Sigmoid colon (tissue), 7 donors: Measurements from ENCODE around the gene COBL. TPM values are rescaled to one million over a fixed set of nuclear protein-coding genes. Genes with fewer than 3 reads are reported as not detected.

ENCODE experiments used
- DNase-seq: peaks from one replicate; pipeline ENCODE4 v3.0.0-alpha.2; 2019
- H3K27ac ChIP-seq, 4 donors: fragments of 200-600 bp; sonication (generic); one replicate each; pipeline ENCODE4 v1.5.1; 2016 to 2019; ENCODE audit warnings: mild to moderate bottlenecking in 1 of 4
- H3K27me3 ChIP-seq, 3 donors: fragments of 200-600 bp; sonication (generic); one replicate each; pipeline ENCODE4 v1.5.1; 2019; ENCODE audit warnings: mild to moderate bottlenecking in 1 of 3
- H3K36me3 ChIP-seq, 4 donors: fragments of 200-600 bp; sonication (generic); one replicate each; pipeline ENCODE4 v1.5.1; 2016 to 2019
- H3K4me1 ChIP-seq, 4 donors: fragments of 200-600 bp; sonication (generic); one replicate each; pipeline ENCODE4 v1.5.1; 2017 to 2019
- H3K4me3 ChIP-seq, 4 donors: fragments of 200-600 bp; sonication (generic); one replicate each; pipeline ENCODE4 v1.5.1; 2017 to 2019; ENCODE audit warnings: mild to moderate bottlenecking in 2 of 4, moderate library complexity in 1 of 4
- H3K9me3 ChIP-seq, 4 donors: fragments of 200-600 bp in 3 of 4; sonication (generic) in 3 of 4; one replicate each; pipeline versions ENCODE4 v1.5.1 to v1.6.1; 2013 to 2019
- EP300 ChIP-seq, 4 donors: sonication (generic); formaldehyde crosslinking; IDR thresholded peaks; one replicate each; pipeline ENCODE4 v1.6.1; 2017; ENCODE audit warnings: antibody characterized with exemption in 4 of 4
- POLR2A ChIP-seq, 2 donors: fragments of 450-650 bp; IDR thresholded peaks; one replicate each; pipeline ENCODE4 v1.6.1; 2016; ENCODE audit warnings: antibody characterized with exemption in 2 of 2, mild to moderate bottlenecking in 2 of 2, moderate library complexity in 2 of 2
- POLR2AphosphoS5 ChIP-seq, 4 donors: sonication (generic); formaldehyde crosslinking; IDR thresholded peaks; one replicate each; pipeline ENCODE4 v1.6.1; 2017; ENCODE audit warnings: antibody characterized with exemption in 4 of 4
- WGBS, 2 donors: extraction: QIAGEN DNeasy Blood & Tissue Kit; methylation state at CpG; one replicate each; pipeline ENCODE4 v1.1.7; 2013; 5-methylcytosine and 5-hydroxymethylcytosine counted together
- intact Hi-C: fragments of 100-400 bp; cut with DNase I; formaldehyde crosslinking; loops from one replicate; pipeline ENCODE4 v1.15.1; 2023
- polyA plus RNA-seq, 3 donors: library from polyadenylated mRNA; stranded (reverse); fragments of 200-250 nt; gene quantifications; one replicate each; pipeline ENCODE4 v1.2.3, GENCODE V29; 2013
- total RNA-seq, 4 donors: library from RNA; depleted of rRNA; stranded (reverse); fragments of >200 nt; gene quantifications; one replicate each; pipeline ENCODE4 v1.1.0, GENCODE V29; 2016
- TF ChIP-seq, protein P1 (sequence below), 4 experiments: fragments of 450-650 bp in 3 of 4; fragments of 200-600 bp in 1 of 4; IDR thresholded peaks; one replicate each; pipeline ENCODE4 v1.5.1; 2016 to 2019; ENCODE audit warnings: antibody characterized with exemption in 4 of 4, mild to moderate bottlenecking in 3 of 4, moderate library complexity in 2 of 4
- donor health status: healthy with polysubstance abuse.
- donor health status: Bipolar disorder and iron deficiency.
- donor health status: healthy.

Gene COBL
- total and polyA plus RNA-seq, 7 donors = 3.0 to 27.6 (median 10.0) TPM

DNA sequence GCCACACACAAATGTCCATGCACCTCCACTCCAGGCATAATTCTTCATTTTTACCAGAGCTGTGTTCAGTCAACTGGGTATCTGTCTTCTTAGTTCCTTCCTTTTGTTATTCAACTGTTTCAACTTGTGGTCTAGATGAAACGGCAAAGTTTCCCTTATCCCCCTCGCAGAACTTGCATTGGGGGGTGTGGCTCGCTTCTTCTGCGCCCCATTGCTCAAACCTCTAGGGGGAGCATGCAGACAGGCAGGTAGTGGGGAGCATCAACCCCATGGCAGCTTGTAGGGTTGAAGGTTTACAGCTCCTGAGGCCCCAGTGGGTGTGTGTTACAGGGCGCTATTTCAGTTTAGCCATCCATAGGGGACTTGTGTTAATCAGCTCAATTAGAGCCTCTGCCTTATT is 38.3 kb upstream of the COBL start:
- DNase-seq = no peak
- Histone ChIP-seq H3K4me1 (peaks cover 0 to 7% (median 0%) of the 10 kb centered on the region in 4 donors), H3K9me3 (no peaks in the 10 kb centered on the region), H3K36me3 (no peaks in the 10 kb centered on the region), H3K27me3 (no peaks in the 10 kb centered on the region), H3K4me3 (no peak overlapping the region), H3K27ac (no peak overlapping the region)
- intact Hi-C loops = no loop called here
- TF ChIP-seq POLR2AphosphoS5 (IDR thresholded peaks at IDR 0.05) = no peak
- 71 to 91% methylated on average over 5 of the region's 5 CpGs for WGBS, 2 donors

DNA sequence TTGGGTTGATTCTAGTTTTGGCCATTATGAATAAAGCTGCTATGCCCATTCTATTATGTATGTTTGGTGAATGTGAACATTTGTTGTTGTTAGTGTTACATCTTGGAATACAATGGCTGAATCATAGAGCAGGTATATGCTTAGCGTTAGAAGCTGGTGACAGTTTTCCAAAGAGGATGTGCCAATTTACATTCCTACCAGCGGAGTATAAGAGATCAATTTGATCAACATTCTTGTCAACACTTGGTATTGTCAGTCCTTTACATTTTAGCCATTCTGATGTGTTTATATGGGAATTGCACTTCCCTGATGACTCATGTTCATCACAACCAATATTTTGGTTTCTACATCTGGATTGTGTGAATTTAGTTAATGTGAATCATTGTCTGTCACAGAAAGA is 37.8 kb upstream of the COBL start:
- intact Hi-C loops = no loop called here
- Histone ChIP-seq H3K27ac (no peak overlapping the region), H3K36me3 (no peaks in the 10 kb centered on the region), H3K4me1 (peaks cover 0 to 7% (median 0%) of the 10 kb centered on the region in 4 donors), H3K27me3 (no peaks in the 10 kb centered on the region), H3K9me3 (no peaks in the 10 kb centered on the region), H3K4me3 (no peak overlapping the region)
- no peak for DNase-seq
- whole genome bisulfite sequencing, 2 donors = 96 to 97% methylated on average over 2 of the region's 2 CpGs
- TF ChIP-seq POLR2AphosphoS5 (IDR thresholded peaks at IDR 0.05) (no peak), POLR2A (IDR thresholded peaks at IDR 0.05) (no peak), EP300 (IDR thresholded peaks at IDR 0.05) (no peak)
- TF ChIP-seq, protein P1, sequence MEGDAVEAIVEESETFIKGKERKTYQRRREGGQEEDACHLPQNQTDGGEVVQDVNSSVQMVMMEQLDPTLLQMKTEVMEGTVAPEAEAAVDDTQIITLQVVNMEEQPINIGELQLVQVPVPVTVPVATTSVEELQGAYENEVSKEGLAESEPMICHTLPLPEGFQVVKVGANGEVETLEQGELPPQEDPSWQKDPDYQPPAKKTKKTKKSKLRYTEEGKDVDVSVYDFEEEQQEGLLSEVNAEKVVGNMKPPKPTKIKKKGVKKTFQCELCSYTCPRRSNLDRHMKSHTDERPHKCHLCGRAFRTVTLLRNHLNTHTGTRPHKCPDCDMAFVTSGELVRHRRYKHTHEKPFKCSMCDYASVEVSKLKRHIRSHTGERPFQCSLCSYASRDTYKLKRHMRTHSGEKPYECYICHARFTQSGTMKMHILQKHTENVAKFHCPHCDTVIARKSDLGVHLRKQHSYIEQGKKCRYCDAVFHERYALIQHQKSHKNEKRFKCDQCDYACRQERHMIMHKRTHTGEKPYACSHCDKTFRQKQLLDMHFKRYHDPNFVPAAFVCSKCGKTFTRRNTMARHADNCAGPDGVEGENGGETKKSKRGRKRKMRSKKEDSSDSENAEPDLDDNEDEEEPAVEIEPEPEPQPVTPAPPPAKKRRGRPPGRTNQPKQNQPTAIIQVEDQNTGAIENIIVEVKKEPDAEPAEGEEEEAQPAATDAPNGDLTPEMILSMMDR (IDR thresholded peaks at IDR 0.05) = no peak

DNA sequence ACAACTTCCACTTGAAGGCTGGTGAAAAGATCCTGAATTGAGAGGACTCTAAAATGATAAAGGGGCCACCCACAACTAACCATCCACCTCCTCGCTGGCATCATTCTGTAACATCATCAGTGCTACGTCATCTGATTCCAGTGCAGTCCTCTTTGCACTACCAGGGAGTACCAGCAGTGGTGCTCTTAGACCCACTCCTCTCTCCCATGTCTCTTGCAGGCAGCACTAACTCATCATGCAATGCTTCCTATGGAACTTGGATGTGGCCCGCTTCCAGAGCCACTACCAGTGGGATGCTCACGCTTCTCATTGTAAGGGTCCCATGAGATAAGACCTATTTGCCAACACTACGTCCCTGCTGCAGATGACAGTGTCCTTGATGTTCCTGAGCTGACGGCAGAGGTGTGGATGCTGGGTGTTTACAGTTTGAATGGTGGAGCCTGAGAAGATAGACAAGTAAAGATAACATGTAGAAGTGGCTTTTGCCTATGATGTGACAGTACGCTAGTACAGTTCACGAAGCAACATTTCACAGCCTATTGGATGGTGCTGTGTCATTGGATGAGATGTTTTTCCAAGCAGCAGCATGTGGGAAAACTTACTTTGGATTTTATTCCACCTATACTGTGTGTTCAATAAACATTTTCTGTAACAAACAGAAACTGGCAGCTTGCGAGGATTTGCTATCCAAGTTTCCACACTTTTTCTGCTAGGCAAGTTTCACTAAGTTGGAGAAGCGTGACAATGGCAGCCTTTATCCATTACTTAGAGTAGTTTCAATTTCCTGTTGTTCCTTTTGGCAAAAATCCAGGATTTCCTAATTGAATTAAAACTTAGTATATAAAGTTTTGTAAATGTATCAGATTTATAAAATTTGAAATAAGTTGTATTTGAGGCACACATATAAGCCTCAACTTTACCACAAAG is 35.8 kb upstream of the COBL start:
- Histone ChIP-seq H3K27ac (no peak overlapping the region), H3K27me3 (no peaks in the 10 kb centered on the region), H3K4me1 (peaks cover 0 to 7% (median 0%) of the 10 kb centered on the region in 4 donors), H3K36me3 (no peaks in the 10 kb centered on the region), H3K9me3 (no peaks in the 10 kb centered on the region), H3K4me3 (no peak overlapping the region)
- intact Hi-C loops = no loop called here
- DNase-seq = no peak
- 90 to 91% methylated on average over 10 of the region's 10 CpGs for WGBS, 2 donors
- no peak for TF ChIP-seq POLR2A (IDR thresholded peaks at IDR 0.05)
- no peak for TF ChIP-seq EP300 (IDR thresholded peaks at IDR 0.05)

DNA sequence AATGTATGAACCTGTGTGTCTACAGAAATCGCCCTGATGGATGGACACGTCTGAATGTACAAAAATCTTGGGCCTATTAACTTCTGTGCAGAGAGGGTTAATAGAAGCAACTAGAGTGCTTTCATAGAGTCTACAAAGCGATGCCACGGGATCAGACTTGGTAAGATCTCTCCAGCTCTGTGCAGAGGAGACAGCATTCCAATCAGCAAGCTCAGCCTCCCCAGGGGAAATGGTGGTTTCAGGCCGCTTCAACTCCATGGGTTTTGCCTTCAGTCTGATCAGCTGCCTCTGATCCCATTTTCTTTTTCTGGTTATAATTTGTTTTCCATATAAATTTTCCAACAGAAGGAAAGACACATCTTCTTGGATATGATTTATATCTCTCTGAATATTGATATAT is 35.1 kb upstream of the COBL start:
- H3K4me3 ChIP-seq = no peak overlapping the region
- 88 to 93% methylated on average over 5 of the region's 5 CpGs for WGBS, 2 donors
- intact Hi-C loops = no loop called here
- no peak for TF ChIP-seq POLR2AphosphoS5 (IDR thresholded peaks at IDR 0.05)
- TF ChIP-seq, protein P1 (IDR thresholded peaks at IDR 0.05) = no peak
- TF ChIP-seq POLR2A (IDR thresholded peaks at IDR 0.05) = no peak
- TF ChIP-seq EP300 (IDR thresholded peaks at IDR 0.05) = no peak
- no peaks in the 10 kb centered on the region for H3K36me3 ChIP-seq
- no peak overlapping the region for H3K27ac ChIP-seq
- DNase-seq = no peak
- H3K4me1 ChIP-seq = peaks cover 0 to 7% (median 0%) of the 10 kb centered on the region in 4 donors
- no peaks in the 10 kb centered on the region for H3K9me3 ChIP-seq
- H3K27me3 ChIP-seq = no peaks in the 10 kb centered on the region

DNA sequence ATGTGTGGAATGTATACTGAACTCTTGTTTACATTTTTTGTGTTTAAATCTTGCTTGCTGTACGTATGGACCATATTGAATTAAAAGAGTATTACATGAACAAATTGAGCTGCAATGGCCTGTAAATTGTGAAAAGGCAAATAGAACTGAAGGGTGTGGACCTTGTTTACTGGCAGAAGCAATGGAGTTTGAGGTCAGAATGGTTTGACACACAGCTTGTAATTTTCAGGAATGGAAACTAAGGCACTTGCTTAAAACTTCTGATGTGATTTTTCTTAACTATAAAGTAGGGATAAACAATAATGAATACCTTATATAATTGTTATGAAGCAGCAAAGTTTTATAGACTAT is 33.9 kb upstream of the COBL start:
- TF ChIP-seq EP300 (IDR thresholded peaks at IDR 0.05) (no peak), POLR2AphosphoS5 (IDR thresholded peaks at IDR 0.05) (no peak), POLR2A (IDR thresholded peaks at IDR 0.05) (no peak)
- TF ChIP-seq, protein P1 (IDR thresholded peaks at IDR 0.05) = no peak
- intact Hi-C loops = no loop called here

More for the DNA sequence above, 33.9 kb upstream of the COBL start:
- Histone ChIP-seq H3K4me1 (peaks cover 0 to 7% (median 0%) of the 10 kb centered on the region in 4 donors), H3K36me3 (no peaks in the 10 kb centered on the region), H3K9me3 (no peaks in the 10 kb centered on the region), H3K27me3 (no peaks in the 10 kb centered on the region), H3K4me3 (no peak overlapping the region), H3K27ac (no peak overlapping the region)
- WGBS, 2 donors = 11 to 51% methylated on average over 1 of the region's 1 CpG
- DNase-seq = no peak
